ENCODE measurements around the gene COMMD6. TPM values are rescaled to one million over a fixed set of nuclear protein-coding genes. Genes with fewer than 3 reads are reported as not detected.

Gene COMMD6
- total RNA-seq, 1 donor from 2014 or later: 155 TPM

DNA sequence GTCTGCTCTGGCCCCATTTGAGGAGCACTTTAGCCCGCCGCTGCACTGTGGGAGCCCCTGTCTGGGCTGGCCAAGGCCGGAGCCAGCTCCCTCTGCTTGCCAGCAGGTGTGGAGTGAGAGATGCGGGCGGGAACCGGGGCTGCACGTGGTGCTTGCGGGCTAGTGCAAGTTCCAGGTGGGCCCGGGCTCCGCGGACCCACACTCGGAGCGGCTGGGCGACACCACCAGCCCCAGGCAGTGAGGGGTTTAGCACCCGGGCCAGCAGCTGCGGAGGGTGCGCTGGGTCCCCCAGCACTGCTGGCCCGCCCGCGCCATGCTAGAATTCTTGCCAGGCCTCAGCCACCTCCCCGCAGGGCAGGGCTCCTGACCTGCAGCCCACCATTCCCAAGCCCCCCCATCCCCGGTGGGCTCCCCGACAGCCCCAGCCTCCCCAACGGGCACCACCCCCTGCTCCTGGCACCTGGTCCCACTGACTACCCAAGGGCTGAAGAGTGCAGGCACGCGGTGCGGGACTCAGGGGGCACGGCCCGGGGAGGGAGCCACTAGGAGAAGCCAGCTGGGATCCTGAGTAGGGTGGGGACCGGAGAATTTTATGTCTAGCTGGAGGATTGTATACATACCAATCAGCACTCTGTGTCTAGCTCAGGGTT, 19.1 kb downstream of the COMMD6 start:
- no peak for DNase-seq (ENCODE audit: low read depth)
- Histone ChIP-seq H3K36me3 (ENCODE audit: control insufficient read depth, insufficient read depth, low read length) (no peaks in the 10 kb centered on the region), H3K27me3 (ENCODE audit: control insufficient read depth, insufficient read depth, low read length) (no peaks in the 10 kb centered on the region), H3K4me3 (ENCODE audit: low read depth, low read length) (no peak overlapping the region)
- TF ChIP-seq, protein P1, sequence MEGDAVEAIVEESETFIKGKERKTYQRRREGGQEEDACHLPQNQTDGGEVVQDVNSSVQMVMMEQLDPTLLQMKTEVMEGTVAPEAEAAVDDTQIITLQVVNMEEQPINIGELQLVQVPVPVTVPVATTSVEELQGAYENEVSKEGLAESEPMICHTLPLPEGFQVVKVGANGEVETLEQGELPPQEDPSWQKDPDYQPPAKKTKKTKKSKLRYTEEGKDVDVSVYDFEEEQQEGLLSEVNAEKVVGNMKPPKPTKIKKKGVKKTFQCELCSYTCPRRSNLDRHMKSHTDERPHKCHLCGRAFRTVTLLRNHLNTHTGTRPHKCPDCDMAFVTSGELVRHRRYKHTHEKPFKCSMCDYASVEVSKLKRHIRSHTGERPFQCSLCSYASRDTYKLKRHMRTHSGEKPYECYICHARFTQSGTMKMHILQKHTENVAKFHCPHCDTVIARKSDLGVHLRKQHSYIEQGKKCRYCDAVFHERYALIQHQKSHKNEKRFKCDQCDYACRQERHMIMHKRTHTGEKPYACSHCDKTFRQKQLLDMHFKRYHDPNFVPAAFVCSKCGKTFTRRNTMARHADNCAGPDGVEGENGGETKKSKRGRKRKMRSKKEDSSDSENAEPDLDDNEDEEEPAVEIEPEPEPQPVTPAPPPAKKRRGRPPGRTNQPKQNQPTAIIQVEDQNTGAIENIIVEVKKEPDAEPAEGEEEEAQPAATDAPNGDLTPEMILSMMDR (IDR thresholded peaks at IDR 0.05; ENCODE audit: insufficient read depth, low read length, poor library complexity, severe bottlenecking): no peak

DNA sequence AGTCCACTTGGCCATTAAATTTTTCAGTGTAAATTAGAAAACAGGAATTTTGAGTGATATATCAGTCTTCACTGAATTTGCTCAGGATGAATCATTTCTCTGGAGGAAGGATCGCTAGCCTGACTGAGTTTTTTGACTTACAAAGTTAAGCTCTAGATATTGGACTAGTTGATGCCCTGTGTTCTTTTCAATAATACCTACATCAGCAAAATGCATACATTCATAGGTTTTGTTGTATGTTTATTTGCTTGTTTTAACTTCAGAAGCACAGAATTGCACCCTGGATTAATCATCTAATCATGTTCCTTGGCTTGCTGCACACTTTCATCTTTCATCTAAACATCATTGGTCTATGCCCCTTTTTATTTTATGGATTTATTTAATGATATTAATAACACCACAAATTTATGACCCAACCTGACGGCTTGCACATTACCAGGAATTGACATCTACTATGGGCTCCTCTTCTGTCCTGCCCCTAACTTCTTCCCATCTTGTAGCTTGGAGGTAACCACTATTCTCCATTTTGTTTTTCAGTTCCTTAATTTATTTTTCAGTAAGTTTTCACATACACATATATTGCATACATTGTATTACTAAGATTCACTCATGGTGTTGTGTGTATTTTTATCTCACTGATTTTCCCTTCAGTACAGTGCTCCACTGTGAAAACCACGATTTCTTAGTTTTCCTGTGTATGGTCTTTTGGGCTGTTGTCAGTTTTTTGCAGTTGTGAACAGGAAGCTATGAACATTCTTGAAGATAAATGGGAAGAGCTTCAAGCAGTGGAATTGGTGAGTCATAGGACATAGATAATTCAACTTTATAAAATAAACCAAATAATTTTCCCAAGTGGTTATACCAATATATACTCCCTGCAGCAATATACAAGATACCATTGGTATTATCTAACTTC, 23.3 kb downstream of the COMMD6 start:
- no peak for DNase-seq (ENCODE audit: low read depth)
- Histone ChIP-seq H3K36me3 (ENCODE audit: control insufficient read depth, insufficient read depth, low read length) (no peaks in the 10 kb centered on the region), H3K4me3 (ENCODE audit: low read depth, low read length) (no peak overlapping the region), H3K27me3 (ENCODE audit: control insufficient read depth, insufficient read depth, low read length) (no peaks in the 10 kb centered on the region)
- TF ChIP-seq, protein P1 (IDR thresholded peaks at IDR 0.05; ENCODE audit: insufficient read depth, low read length, poor library complexity, severe bottlenecking): no peak

DNA sequence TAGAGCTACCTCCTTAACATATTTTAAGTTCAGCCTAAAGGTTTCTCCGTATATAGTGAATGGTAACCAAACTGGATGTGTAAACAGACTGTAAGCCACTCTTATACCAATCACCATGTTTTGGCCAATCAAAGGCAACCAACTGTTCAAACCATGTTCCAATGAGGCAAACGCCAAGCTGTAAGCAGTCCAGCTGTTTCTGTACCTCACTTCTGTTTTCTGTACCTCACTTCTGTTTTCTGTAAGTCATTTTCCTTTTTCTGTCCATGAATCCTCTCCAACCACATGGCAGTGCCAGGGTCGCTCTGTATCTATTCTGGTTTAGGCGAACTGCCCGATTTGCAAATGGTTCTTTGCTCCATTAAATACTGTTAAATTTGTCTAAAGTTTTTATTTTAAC, 24.4 kb downstream of the COMMD6 start:
- no peak overlapping the region for H3K4me3 ChIP-seq (ENCODE audit: low read depth, low read length)
- TF ChIP-seq, protein P1 (IDR thresholded peaks at IDR 0.05; ENCODE audit: insufficient read depth, low read length, poor library complexity, severe bottlenecking): no peak
- H3K27me3 ChIP-seq (ENCODE audit: control insufficient read depth, insufficient read depth, low read length): no peaks in the 10 kb centered on the region
- no peaks in the 10 kb centered on the region for H3K36me3 ChIP-seq (ENCODE audit: control insufficient read depth, insufficient read depth, low read length)
- DNase-seq (ENCODE audit: low read depth): no peak

DNA sequence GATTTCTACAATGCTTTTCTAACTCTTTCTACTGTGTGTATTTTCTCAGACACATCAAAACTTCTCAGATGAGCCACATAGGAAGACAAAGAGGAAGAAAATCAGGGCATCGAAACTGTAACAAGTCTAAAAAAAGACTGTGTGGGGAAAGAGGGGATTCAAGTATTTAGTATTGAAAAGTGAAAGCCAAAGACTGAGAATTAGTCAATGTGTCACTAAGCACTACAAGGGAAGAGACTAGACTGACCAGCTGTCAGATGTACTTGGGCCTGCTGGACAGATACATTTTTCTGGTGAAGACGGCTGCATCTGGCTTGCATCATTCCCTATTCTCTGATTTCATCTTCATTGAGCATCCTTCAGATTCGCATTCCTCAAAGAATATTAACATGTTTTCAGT, 25.4 kb downstream of the COMMD6 start:
- no peak for DNase-seq (ENCODE audit: low read depth)
- TF ChIP-seq, protein P1 (IDR thresholded peaks at IDR 0.05; ENCODE audit: insufficient read depth, low read length, poor library complexity, severe bottlenecking): no peak
- no peaks in the 10 kb centered on the region for H3K27me3 ChIP-seq (ENCODE audit: control insufficient read depth, insufficient read depth, low read length)
- H3K4me3 ChIP-seq (ENCODE audit: low read depth, low read length): no peak overlapping the region
- H3K36me3 ChIP-seq (ENCODE audit: control insufficient read depth, insufficient read depth, low read length): no peaks in the 10 kb centered on the region

DNA sequence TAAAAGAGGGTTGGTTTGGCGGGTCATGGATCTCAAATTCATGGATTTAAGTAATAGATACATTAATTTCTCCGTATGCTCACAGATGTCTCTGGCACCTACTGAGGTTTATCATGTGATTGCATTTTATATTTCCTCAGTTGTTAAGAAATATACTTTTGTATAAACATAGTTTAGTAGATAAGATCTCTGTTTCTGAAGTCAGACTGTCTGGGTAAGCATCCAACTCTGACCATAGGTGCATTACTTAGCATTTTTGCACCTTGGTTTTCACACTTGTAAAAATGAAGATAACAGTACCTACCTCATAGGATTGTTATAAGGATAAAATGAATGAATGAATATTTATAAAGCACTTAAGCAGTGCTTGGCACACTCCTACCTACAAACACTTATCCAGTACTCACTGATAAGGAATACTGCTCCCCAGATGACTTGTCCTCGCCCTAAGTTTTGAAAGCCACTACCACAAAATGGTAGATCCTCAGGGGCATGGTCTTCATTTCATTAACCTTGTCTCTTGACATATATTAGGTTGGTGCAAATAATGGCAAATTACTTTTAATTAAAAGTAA, 26.5 kb downstream of the COMMD6 start:
- Histone ChIP-seq H3K27me3 (ENCODE audit: control insufficient read depth, insufficient read depth, low read length) (no peaks in the 10 kb centered on the region), H3K36me3 (ENCODE audit: control insufficient read depth, insufficient read depth, low read length) (no peaks in the 10 kb centered on the region), H3K4me3 (ENCODE audit: low read depth, low read length) (no peak overlapping the region)
- TF ChIP-seq, protein P1 (IDR thresholded peaks at IDR 0.05; ENCODE audit: insufficient read depth, low read length, poor library complexity, severe bottlenecking): no peak
- no peak for DNase-seq (ENCODE audit: low read depth)

All from kidney epithelial cell (primary cell).